T follicular helper cell (primary cell): ENCODE measurements around the gene MOB2.
"Not testable (repeated sequence)": the region's sequence is repeated elsewhere in the genome, so short reads cannot be mapped to it uniquely, and the experiment has no call there.

Experiments used
- DNase-seq: peaks from one replicate; pipeline ENCODE4 v3.0.0-alpha.2; 2020; ENCODE audit warnings: low read depth

The MOB2 gene

GRCh38 chr11:1517117-1518005 is 30.8 kb upstream of the MOB2 start:
- DNase-seq = no peak

- no peak for DNase-seq
These were observed 29.9 kb upstream of the MOB2 start for GRCh38 chr11:1516273-1517067.

- DNase-seq = peak; percentile 60
These were observed 28.8 kb upstream of the MOB2 start for GRCh38 chr11:1515082-1516060.

GRCh38 chr11:1514336-1515061 is 27.9 kb upstream of the MOB2 start:
- DNase-seq = no peak

- DNase-seq = no peak
These were observed 27.0 kb upstream of the MOB2 start for GRCh38 chr11:1513326-1514296.

- not testable (repeated sequence) for DNase-seq
These were observed 26.1 kb upstream of the MOB2 start for GRCh38 chr11:1512531-1513258.

- DNase-seq = no peak
These were observed 25.4 kb upstream of the MOB2 start for GRCh38 chr11:1511937-1512496.

- no peak for DNase-seq
These were observed 24.3 kb upstream of the MOB2 start for GRCh38 chr11:1510928-1511327.

GRCh38 chr11:1510351-1510750 is 23.8 kb upstream of the MOB2 start:
- DNase-seq = not testable (repeated sequence)

- no peak for DNase-seq
These were observed 23.2 kb upstream of the MOB2 start for GRCh38 chr11:1509626-1510255.

GRCh38 chr11:1508986-1509385 is 22.4 kb upstream of the MOB2 start:
- DNase-seq = no peak

GRCh38 chr11:1508491-1508891 is 21.9 kb upstream of the MOB2 start:
- DNase-seq = no peak

GRCh38 chr11:1507381-1508140 is 21.0 kb upstream of the MOB2 start:
- DNase-seq = no peak

GRCh38 chr11:1506981-1507380 is 20.4 kb upstream of the MOB2 start:
- DNase-seq = no peak

- no peak for DNase-seq
These were observed 18.9 kb upstream of the MOB2 start for GRCh38 chr11:1505480-1505879.

GRCh38 chr11:1504581-1505290 is 18.2 kb upstream of the MOB2 start:
- DNase-seq = no peak

GRCh38 chr11:1504138-1504537 is 17.6 kb upstream of the MOB2 start:
- no peak for DNase-seq
